HEK293 (cell line): ENCODE measurements around the gene GABRA1.

Experiments
- CTCF ChIA-PET: fragments of 350-600 bp; formaldehyde crosslinking; extraction: SDS; loops from one replicate; lab custom pipeline; 2021; ENCODE audit warnings: antibody characterized with exemption; lab: Yijun Ruan, JAX
- POLR2A ChIA-PET: fragments of 300-600 bp; formaldehyde crosslinking; extraction: SDS; loops from one replicate; lab custom pipeline; 2020; ENCODE audit warnings: antibody characterized with exemption, inconsistent platforms; lab: Yijun Ruan, JAX
- H3K27ac ChIP-seq: fragments of 200-500 bp; sonication (Bioruptor generic); 2 replicates; pipeline ENCODE4 v1.5.1; 2014; ENCODE audit warnings: low read depth, low read length, control low read depth, inconsistent platforms; ENCODE audit errors: extremely low read depth
- H3K36me3 ChIP-seq, 2 experiments: fragments of 200-500 bp in 1 of 2; sonication (Bioruptor generic) in 1 of 2; 1 replicate in 1 of 2; 2 replicates in 1 of 2; pipeline ENCODE4 v1.5.1; 2014 to 2017; ENCODE audit warnings: inconsistent platforms in 2 of 2, low read length in 2 of 2; ENCODE audit not compliant: control insufficient read depth in 2 of 2, insufficient read depth in 1 of 2
- H3K4me1 ChIP-seq: fragments of 200-500 bp; sonication (Bioruptor generic); 2 replicates; pipeline ENCODE4 v1.5.1; 2014; ENCODE audit warnings: mild to moderate bottlenecking, low read length, inconsistent platforms; ENCODE audit not compliant: control insufficient read depth, insufficient read depth
- H3K4me3 ChIP-seq: 2 replicates; pipeline ENCODE4 v1.5.1; 2011; ENCODE audit warnings: low read depth, mild to moderate bottlenecking, control low read depth, low read length, moderate library complexity
- H3K9me3 ChIP-seq: fragments of 200-500 bp; sonication (Bioruptor generic); 2 replicates; pipeline ENCODE4 v1.5.1; 2014; ENCODE audit warnings: low read depth, low read length, inconsistent platforms; ENCODE audit not compliant: control insufficient read depth, insufficient read depth
- BCL11B ChIP-seq: fragments of 450-650 bp; formaldehyde crosslinking; IDR thresholded peaks from 2 replicates; pipeline ENCODE4 v1.5.1; 2016; ENCODE audit warnings: low read depth, missing biosample characterization, missing genetic modification characterization
- GLIS2 ChIP-seq: fragments of 450-650 bp; formaldehyde crosslinking; IDR thresholded peaks from 2 replicates; pipeline ENCODE4 v1.5.1; 2016; ENCODE audit warnings: missing biosample characterization, missing genetic modification characterization
- HOXC10 ChIP-seq: sonication (generic); formaldehyde crosslinking; IDR thresholded peaks from 2 replicates; pipeline ENCODE4 v1.8.1; 2023; ENCODE audit warnings: mild to moderate bottlenecking, missing genetic modification reagents
- KLF16 ChIP-seq: fragments of 450-650 bp; formaldehyde crosslinking; IDR thresholded peaks from 2 replicates; pipeline ENCODE4 v1.5.1; 2017; ENCODE audit warnings: missing biosample characterization, missing genetic modification characterization
- PRDM1 ChIP-seq: fragments of 450-650 bp; formaldehyde crosslinking; IDR thresholded peaks from 2 replicates; pipeline ENCODE4; 2016; ENCODE audit warnings: missing biosample characterization, missing genetic modification characterization
- PRDM2 ChIP-seq: fragments of 450-650 bp; formaldehyde crosslinking; IDR thresholded peaks from 2 replicates; pipeline ENCODE4 v1.5.1; 2016; ENCODE audit warnings: missing biosample characterization, missing genetic modification characterization, borderline replicate concordance
- PRDM4 ChIP-seq: fragments of 450-650 bp; formaldehyde crosslinking; IDR thresholded peaks from 2 replicates; pipeline ENCODE4 v1.5.1; 2017; ENCODE audit warnings: missing biosample characterization, missing genetic modification characterization
- ZBTB20 ChIP-seq: fragments of 450-650 bp; formaldehyde crosslinking; IDR thresholded peaks from 2 replicates; pipeline ENCODE4 v1.5.1; 2016; ENCODE audit warnings: missing biosample characterization, missing genetic modification characterization
- ZBTB6 ChIP-seq: fragments of 450-650 bp; formaldehyde crosslinking; IDR thresholded peaks from 2 replicates; pipeline ENCODE4 v1.5.1; 2017; ENCODE audit warnings: missing biosample characterization, missing genetic modification characterization
- ZNF140 ChIP-seq: fragments of 450-650 bp; formaldehyde crosslinking; IDR thresholded peaks from 2 replicates; pipeline ENCODE4 v1.5.1; 2016; ENCODE audit warnings: missing biosample characterization, missing genetic modification characterization
- ZNF19 ChIP-seq: fragments of 450-650 bp; formaldehyde crosslinking; IDR thresholded peaks from 2 replicates; pipeline ENCODE4; 2016; ENCODE audit warnings: missing biosample characterization, missing genetic modification characterization, low read depth
- ZNF2 ChIP-seq: fragments of 450-650 bp; formaldehyde crosslinking; IDR thresholded peaks from 2 replicates; pipeline ENCODE4 v1.5.1; 2016; ENCODE audit warnings: missing biosample characterization, missing genetic modification characterization
- ZNF23 ChIP-seq: fragments of 450-650 bp; formaldehyde crosslinking; IDR thresholded peaks from 2 replicates; pipeline ENCODE4 v1.5.1; 2016; ENCODE audit warnings: missing biosample characterization, missing genetic modification characterization, borderline replicate concordance
- ZNF248 ChIP-seq: fragments of 450-650 bp; formaldehyde crosslinking; IDR thresholded peaks from 2 replicates; pipeline ENCODE4 v1.5.1; 2017; ENCODE audit warnings: missing biosample characterization, missing genetic modification characterization
- ZNF302 ChIP-seq: fragments of 450-650 bp; formaldehyde crosslinking; IDR thresholded peaks from 2 replicates; pipeline ENCODE4 v1.5.1; 2016; ENCODE audit warnings: missing biosample characterization, missing genetic modification characterization, low read depth
- ZNF354C ChIP-seq: fragments of 450-650 bp; formaldehyde crosslinking; IDR thresholded peaks from 2 replicates; pipeline ENCODE4 v1.5.1; 2016; ENCODE audit warnings: missing biosample characterization, missing genetic modification characterization, low read depth, borderline replicate concordance
- ZNF37A ChIP-seq: fragments of 450-650 bp; IDR thresholded peaks from 2 replicates; pipeline ENCODE4 v1.5.1; 2018; ENCODE audit warnings: missing biosample characterization, missing genetic modification characterization
- ZNF391 ChIP-seq: fragments of 450-650 bp; formaldehyde crosslinking; IDR thresholded peaks from 2 replicates; pipeline ENCODE4 v1.5.1; 2016; ENCODE audit warnings: low read depth, missing biosample characterization, missing genetic modification characterization, borderline replicate concordance
- ZNF707 ChIP-seq: fragments of 450-650 bp; formaldehyde crosslinking; IDR thresholded peaks from 2 replicates; pipeline ENCODE4 v1.5.1; 2016; ENCODE audit warnings: missing biosample characterization, missing genetic modification characterization
- ZNF747 ChIP-seq: fragments of 450-650 bp; formaldehyde crosslinking; IDR thresholded peaks from 2 replicates; pipeline ENCODE4 v1.5.1; 2016; ENCODE audit warnings: missing biosample characterization, missing genetic modification characterization
- ZNF791 ChIP-seq: fragments of 450-650 bp; formaldehyde crosslinking; IDR thresholded peaks from 2 replicates; pipeline ENCODE4 v1.5.1; 2016; ENCODE audit warnings: missing biosample characterization, missing genetic modification characterization
- ZSCAN5A ChIP-seq: fragments of 450-650 bp; formaldehyde crosslinking; IDR thresholded peaks from 2 replicates; pipeline ENCODE4 v1.5.1; 2016; ENCODE audit warnings: missing biosample characterization, missing genetic modification characterization

Gene GABRA1

GRCh38 chr5:161925960-161926359, 78.0 kb downstream of the GABRA1 start (continued):
- TF ChIP-seq ZNF140 (tag by site-specific recombination) (no peak), KLF16 (no peak), ZSCAN5A (tag by site-specific recombination) (no peak), ZNF37A (no peak), ZNF707 (no peak), ZNF23 (tag by site-specific recombination) (no peak), ZNF747 (no peak)

GRCh38 chr5:161934486-161934885, 86.6 kb downstream of the GABRA1 start:
- TF ChIP-seq ZBTB6 (no peak), PRDM1 (tag by site-specific recombination) (no peak), PRDM2 (tag by site-specific recombination) (no peak), ZNF791 (tag by site-specific recombination) (no peak), HOXC10 (CRISPR knock-in tag) (no peak), ZNF140 (tag by site-specific recombination) (no peak), PRDM4 (no peak)
- CTCF ChIA-PET: no interaction called here
- Histone ChIP-seq H3K36me3 (no peaks in the 10 kb centered on the region), H3K27ac (no peak overlapping the region), H3K4me1 (no peaks in the 10 kb centered on the region), H3K9me3 (no peaks in the 10 kb centered on the region), H3K4me3 (no peak overlapping the region)
- POLR2A ChIA-PET: no interaction called here

GRCh38 chr5:161944974-161945373, 97.1 kb downstream of the GABRA1 start:
- ChIA-PET CTCF (no interaction called here), POLR2A (no interaction called here)
- H3K36me3 ChIP-seq: no peaks in the 10 kb centered on the region
- H3K9me3 ChIP-seq: no peaks in the 10 kb centered on the region
- H3K27ac ChIP-seq: no peak overlapping the region
- no peak overlapping the region for H3K4me3 ChIP-seq
- no peaks in the 10 kb centered on the region for H3K4me1 ChIP-seq
- TF ChIP-seq ZNF2 (no peak), GLIS2 (tag by site-specific recombination) (no peak), ZNF302 (tag by site-specific recombination) (no peak), ZNF248 (no peak), PRDM4 (no peak), ZNF354C (no peak), BCL11B (no peak), ZNF391 (tag by site-specific recombination) (no peak), ZNF19 (tag by site-specific recombination) (no peak), ZBTB20 (tag by site-specific recombination) (no peak)
